ENCODE results near the gene VHLL. TPM values are rescaled to one million over a fixed set of nuclear protein-coding genes. Genes with fewer than 3 reads are reported as not detected.

Gene VHLL
- total and polyA plus RNA-seq, 12 donors = not detected

DNA sequence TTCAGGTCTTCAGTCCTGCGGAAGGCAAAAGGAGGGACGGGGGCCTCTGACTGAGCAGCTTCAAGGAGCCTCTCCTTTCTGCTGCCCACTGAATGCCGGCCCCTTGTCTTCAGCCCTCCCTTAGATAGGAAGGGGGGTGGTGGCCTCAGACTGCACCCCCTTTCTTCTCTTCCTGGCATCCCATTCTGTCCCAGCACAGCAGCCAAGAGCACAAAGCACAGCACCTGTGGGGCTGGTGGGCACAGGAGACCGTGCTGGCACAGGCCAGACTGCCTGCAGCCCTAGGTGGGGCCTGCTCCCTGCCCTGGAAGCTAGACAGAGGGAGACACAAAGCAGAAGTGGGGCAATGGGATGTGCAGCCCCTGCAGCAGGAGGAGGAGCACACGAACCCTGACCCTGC is 49.5 kb downstream of the VHLL start:
- Histone ChIP-seq H3K4me3 (no peak overlapping the region), H3K27me3 (peaks cover 0 to 22% (median 8%) of the 10 kb centered on the region in 7 donors), H3K27ac (no peak overlapping the region), H3K36me3 (peaks cover 0 to 59% (median 42%) of the 10 kb centered on the region in 9 donors), H3K9me3 (no peaks in the 10 kb centered on the region), H3K4me1 (peaks cover 34 to 63% (median 47%) of the 10 kb centered on the region in 9 donors)
- ATAC-seq (no peak), DNase-seq (no peak)
- intact Hi-C loops (cut with DNase I) = no loop called here
- 76 to 88% methylated on average over 5 of the region's 5 CpGs for WGBS, 2 donors
- TF ChIP-seq, protein P1, sequence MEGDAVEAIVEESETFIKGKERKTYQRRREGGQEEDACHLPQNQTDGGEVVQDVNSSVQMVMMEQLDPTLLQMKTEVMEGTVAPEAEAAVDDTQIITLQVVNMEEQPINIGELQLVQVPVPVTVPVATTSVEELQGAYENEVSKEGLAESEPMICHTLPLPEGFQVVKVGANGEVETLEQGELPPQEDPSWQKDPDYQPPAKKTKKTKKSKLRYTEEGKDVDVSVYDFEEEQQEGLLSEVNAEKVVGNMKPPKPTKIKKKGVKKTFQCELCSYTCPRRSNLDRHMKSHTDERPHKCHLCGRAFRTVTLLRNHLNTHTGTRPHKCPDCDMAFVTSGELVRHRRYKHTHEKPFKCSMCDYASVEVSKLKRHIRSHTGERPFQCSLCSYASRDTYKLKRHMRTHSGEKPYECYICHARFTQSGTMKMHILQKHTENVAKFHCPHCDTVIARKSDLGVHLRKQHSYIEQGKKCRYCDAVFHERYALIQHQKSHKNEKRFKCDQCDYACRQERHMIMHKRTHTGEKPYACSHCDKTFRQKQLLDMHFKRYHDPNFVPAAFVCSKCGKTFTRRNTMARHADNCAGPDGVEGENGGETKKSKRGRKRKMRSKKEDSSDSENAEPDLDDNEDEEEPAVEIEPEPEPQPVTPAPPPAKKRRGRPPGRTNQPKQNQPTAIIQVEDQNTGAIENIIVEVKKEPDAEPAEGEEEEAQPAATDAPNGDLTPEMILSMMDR (IDR thresholded peaks at IDR 0.05) = no peak

Other genes with a start within 250 kb of the VHLL start
- 10 to 100 TPM; 19.9 to 32.2 (median 26.2) TPM for gene UBQLN4, start 245.5 kb downstream of the VHLL start, total RNA-seq
- 10 to 100 TPM; 15.7 to 19.7 TPM for gene UBQLN4, start 245.5 kb downstream of the VHLL start, polyA plus RNA-seq
- gene LAMTOR2, start 244.5 kb downstream of the VHLL start, total RNA-seq = 10 to 100 TPM; 49.4 to 64.9 (median 59.6) TPM
- 100 to 1,000 TPM in 1 of 2 donors, 10 to 100 TPM in 1; 94.3 to 105 TPM for gene LAMTOR2, start 244.5 kb downstream of the VHLL start, polyA plus RNA-seq
- gene RAB25, start 238.1 kb downstream of the VHLL start, total RNA-seq = under 1 TPM in 1 of 10 donors, not detected in 9; 0.50 TPM
- gene RAB25, start 238.1 kb downstream of the VHLL start, polyA plus RNA-seq = under 1 TPM in 1 of 2 donors, not detected in 1; 0.17 TPM
- gene MEX3A, start 216.8 kb downstream of the VHLL start, total RNA-seq = under 1 TPM; 0.09 to 0.31 (median 0.19) TPM
- under 1 TPM; 0.17 to 0.29 TPM for gene MEX3A, start 216.8 kb downstream of the VHLL start, polyA plus RNA-seq
- gene LMNA, start 184.6 kb downstream of the VHLL start, total RNA-seq = 100 to 1,000 TPM; 213 to 554 (median 267) TPM
- 100 to 1,000 TPM; 286 to 356 TPM for gene LMNA, start 184.6 kb downstream of the VHLL start, polyA plus RNA-seq
- 1 to 10 TPM in 9 of 10 donors, under 1 TPM in 1; 0.98 to 6.8 (median 1.8) TPM for gene SEMA4A, start 145.7 kb downstream of the VHLL start, total RNA-seq
- gene SEMA4A, start 145.7 kb downstream of the VHLL start, polyA plus RNA-seq = 1 to 10 TPM; 1.1 to 2.0 TPM
- gene SLC25A44, start 105.2 kb downstream of the VHLL start, total RNA-seq = 10 to 100 TPM; 15.4 to 26.0 (median 20.1) TPM
- 10 to 100 TPM in 1 of 2 donors, 1 to 10 TPM in 1; 7.0 to 15.8 TPM for gene SLC25A44, start 105.2 kb downstream of the VHLL start, polyA plus RNA-seq
- gene PMF1, start 86.3 kb downstream of the VHLL start, total RNA-seq = 10 to 100 TPM; 55.9 to 87.3 (median 66.4) TPM
- 100 to 1,000 TPM in 1 of 2 donors, 10 to 100 TPM in 1; 92.0 to 122 TPM for gene PMF1, start 86.3 kb downstream of the VHLL start, polyA plus RNA-seq
- under 1 TPM in 7 of 10 donors, not detected in 3; 0.30 to 0.85 (median 0.52) TPM for gene BGLAP, start 57.1 kb downstream of the VHLL start, total RNA-seq
- gene BGLAP, start 57.1 kb downstream of the VHLL start, polyA plus RNA-seq = 1 to 10 TPM in 1 of 2 donors, under 1 TPM in 1; 0.39 to 1.3 TPM
- 1 to 10 TPM in 2 of 10 donors, under 1 TPM in 8; 0.44 to 1.2 (median 0.77) TPM for gene PAQR6, start 51.3 kb downstream of the VHLL start, total RNA-seq
- gene PAQR6, start 51.3 kb downstream of the VHLL start, polyA plus RNA-seq = 1 to 10 TPM in 1 of 2 donors, under 1 TPM in 1; 0.39 to 1.5 TPM
- 10 to 100 TPM; 53.1 to 93.0 (median 77.7) TPM for gene SMG5, start 16.5 kb downstream of the VHLL start, total RNA-seq
- 10 to 100 TPM; 38.7 to 44.8 TPM for gene SMG5, start 16.5 kb downstream of the VHLL start, polyA plus RNA-seq
- 1 to 10 TPM in 9 of 10 donors, under 1 TPM in 1; 0.82 to 2.1 (median 1.7) TPM for gene TMEM79, start 15.0 kb downstream of the VHLL start, total RNA-seq
- gene TMEM79, start 15.0 kb downstream of the VHLL start, polyA plus RNA-seq = 1 to 10 TPM; 1.6 to 2.3 TPM
- 10 to 100 TPM; 10.9 to 43.8 (median 14.2) TPM for gene GLMP, start 3.6 kb downstream of the VHLL start, total RNA-seq
- gene GLMP, start 3.6 kb downstream of the VHLL start, polyA plus RNA-seq = 10 to 100 TPM; 11.9 to 25.6 TPM
- gene CCT3, start 39.0 kb upstream of the VHLL start, total RNA-seq = 100 to 1,000 TPM; 102 to 142 (median 127) TPM
- gene CCT3, start 39.0 kb upstream of the VHLL start, polyA plus RNA-seq = 100 to 1,000 TPM in 1 of 2 donors, 10 to 100 TPM in 1; 76.2 to 212 TPM
- gene TSACC, start 39.2 kb upstream of the VHLL start, total RNA-seq = under 1 TPM in 3 of 10 donors, not detected in 7; 0.64 to 0.79 (median 0.66) TPM
- not detected for gene TSACC, start 39.2 kb upstream of the VHLL start, polyA plus RNA-seq
- not detected for gene RHBG, start 69.9 kb upstream of the VHLL start, total RNA-seq
- gene RHBG, start 69.9 kb upstream of the VHLL start, polyA plus RNA-seq = not detected
- 100 to 1,000 TPM in 4 of 10 donors, 10 to 100 TPM in 6; 81.1 to 127 (median 96.5) TPM for gene MEF2D, start 201.5 kb upstream of the VHLL start, total RNA-seq
- gene MEF2D, start 201.5 kb upstream of the VHLL start, polyA plus RNA-seq = 10 to 100 TPM; 31.6 to 37.7 TPM